Neural cell (in vitro differentiated cells): ENCODE data around the gene TBX2. TPM values are rescaled to one million over a fixed set of nuclear protein-coding genes. Genes with fewer than 3 reads are reported as not detected.

Experiments
- H2AFZ ChIP-seq: fragments of 200-600, 300-800 bp; sonication (generic), shearing (Covaris generic); 2 replicates; pipeline ENCODE4 v1.6.0; 2014; ENCODE audit warnings: low read depth, mild to moderate bottlenecking, antibody characterized with exemption, low read length, moderate library complexity
- H3F3A ChIP-seq: fragments of 200-600 bp; shearing (Covaris generic); 2 replicates; pipeline ENCODE4 v1.6.1; 2016; ENCODE audit warnings: mild to moderate bottlenecking, moderate library complexity, mixed read lengths, antibody characterized with exemption, low read length; ENCODE audit not compliant: insufficient read depth, poor library complexity, severe bottlenecking
- H3K27ac ChIP-seq: fragments of 200-600, 300-800 bp; sonication (generic), shearing (Covaris generic); 2 replicates; pipeline ENCODE4 v1.5.1; 2014; ENCODE audit warnings: mild to moderate bottlenecking, low read length, moderate library complexity
- H3K27me3 ChIP-seq: fragments of 300-800, 200-600 bp; sonication (generic), shearing (Covaris generic); 2 replicates; pipeline ENCODE4 v1.6.0; 2014; ENCODE audit warnings: mild to moderate bottlenecking, low read depth, low read length, moderate library complexity; ENCODE audit not compliant: insufficient read depth
- H3K36me3 ChIP-seq: fragments of 300-800, 200-600 bp; sonication (generic), shearing (Covaris generic); 2 replicates; pipeline ENCODE4 v1.5.1; 2014; ENCODE audit warnings: mild to moderate bottlenecking, antibody characterized with exemption, low read length, moderate library complexity; ENCODE audit not compliant: insufficient read depth
- H3K4me2 ChIP-seq: fragments of 300-800, 200-600 bp; sonication (generic), shearing (Covaris generic); 2 replicates; pipeline ENCODE4 v1.6.0; 2014; ENCODE audit warnings: mild to moderate bottlenecking, low read length
- H3K4me3 ChIP-seq: fragments of 300-800, 200-600 bp; sonication (generic), shearing (Covaris generic); 2 replicates; pipeline ENCODE4 v1.5.1; 2014; ENCODE audit warnings: mild to moderate bottlenecking, low read length, moderate library complexity
- H3K79me2 ChIP-seq: fragments of 200-600 bp; shearing (Covaris generic); replicated peaks from 2 replicates; pipeline ENCODE4 v1.6.0; 2014; ENCODE audit warnings: mild to moderate bottlenecking, low read length, moderate library complexity; ENCODE audit not compliant: insufficient read depth
- H3K9ac ChIP-seq: fragments of 300-800, 200-600 bp; sonication (generic), shearing (Covaris generic); 2 replicates; pipeline ENCODE4 v1.6.1; 2016; ENCODE audit warnings: mild to moderate bottlenecking, low read length, mixed read lengths
- H3K9me2 ChIP-seq: fragments of 200-600 bp; shearing (Covaris generic); 2 replicates; pipeline ENCODE4 v1.6.1; 2016; ENCODE audit warnings: mild to moderate bottlenecking, low read length, mixed read lengths; ENCODE audit not compliant: insufficient read depth
- H3K9me3 ChIP-seq: fragments of 200-600, 300-800 bp; sonication (generic), shearing (Covaris generic); 2 replicates; pipeline ENCODE4 v1.6.1; 2016; ENCODE audit warnings: mild to moderate bottlenecking, mixed run types, low read length, moderate library complexity, mixed read lengths
- H4K20me1 ChIP-seq: fragments of 200-600 bp; shearing (Covaris generic); 2 replicates; pipeline ENCODE4 v1.6.1; 2016; ENCODE audit warnings: mild to moderate bottlenecking, mixed run types; ENCODE audit not compliant: insufficient read depth
- CTCF ChIP-seq: fragments of 450-650 bp; IDR thresholded peaks from 2 replicates; pipeline ENCODE4 v1.5.1; 2014; ENCODE audit warnings: antibody characterized with exemption, mild to moderate bottlenecking, moderate library complexity; ENCODE audit not compliant: poor library complexity, severe bottlenecking
- EP300 ChIP-seq: fragments of 450-650 bp; conservative IDR thresholded peaks from 2 replicates; pipeline ENCODE4 v1.6.1; 2014; ENCODE audit warnings: antibody characterized with exemption, mild to moderate bottlenecking, moderate library complexity; ENCODE audit not compliant: poor library complexity, severe bottlenecking
- EZH2 ChIP-seq: fragments of 200-600, 300-800 bp; shearing (Covaris generic), sonication (generic); IDR thresholded peaks from 2 replicates; pipeline ENCODE4 v1.6.1; 2014; ENCODE audit warnings: antibody characterized with exemption, low read length, borderline replicate concordance, mild to moderate bottlenecking; ENCODE audit not compliant: insufficient read depth, poor library complexity, severe bottlenecking
- MXI1 ChIP-seq: fragments of 450-650 bp; conservative IDR thresholded peaks from 2 replicates; pipeline ENCODE4 v1.6.1; 2014; ENCODE audit warnings: antibody characterized with exemption, mild to moderate bottlenecking; ENCODE audit not compliant: poor library complexity, severe bottlenecking
- POLR2AphosphoS5 ChIP-seq: IDR thresholded peaks from 2 replicates; pipeline ENCODE4 v1.6.1; 2012
- RAD21 ChIP-seq: fragments of 450-650 bp; conservative IDR thresholded peaks from 2 replicates; pipeline ENCODE4 v1.6.1; 2014; ENCODE audit warnings: antibody characterized with exemption, mild to moderate bottlenecking, moderate library complexity
- SMC3 ChIP-seq: fragments of 450-650 bp; conservative IDR thresholded peaks from 2 replicates; pipeline ENCODE4 v1.6.1; 2014; ENCODE audit warnings: antibody characterized with exemption, mild to moderate bottlenecking, moderate library complexity; ENCODE audit not compliant: poor library complexity
- TAF1 ChIP-seq: IDR thresholded peaks from 2 replicates; pipeline ENCODE4 v1.6.1; 2012; ENCODE audit warnings: low read depth
- polyA plus RNA-seq: library from polyadenylated mRNA; depleted of rRNA; stranded (reverse); fragments of >200 nt; gene quantifications from 2 replicates; pipeline ENCODE4 v1.2.3, GENCODE V29; 2014
- TF ChIP-seq, protein P1 (sequence below): IDR thresholded peaks from 2 replicates; pipeline ENCODE4 v1.6.1; 2012; ENCODE audit warnings: borderline replicate concordance

Gene TBX2
- polyA plus RNA-seq, 1 donor from 2014 or later, result not detected

- Histone ChIP-seq H2AFZ (no peak overlapping the region), H3K36me3 (no peaks in the 10 kb centered on the region), H3K27me3 (no peaks in the 10 kb centered on the region), H4K20me1 (no peaks in the 10 kb centered on the region), H3K9ac (no peak overlapping the region), H3K9me2 (no peaks in the 10 kb centered on the region), H3K79me2 (no peaks in the 10 kb centered on the region), H3K27ac (no peak overlapping the region), H3K4me3 (no peak overlapping the region), H3K4me2 (no peak overlapping the region), H3K9me3 (no peaks in the 10 kb centered on the region), H3F3A (no peaks in the 10 kb centered on the region)
- TF ChIP-seq TAF1 (no peak), EZH2 (no peak), MXI1 (no peak), SMC3 (no peak)
These were observed 18.7 kb upstream of the TBX2 start for GRCh38 chr17:61380836-61381525.

DNA sequence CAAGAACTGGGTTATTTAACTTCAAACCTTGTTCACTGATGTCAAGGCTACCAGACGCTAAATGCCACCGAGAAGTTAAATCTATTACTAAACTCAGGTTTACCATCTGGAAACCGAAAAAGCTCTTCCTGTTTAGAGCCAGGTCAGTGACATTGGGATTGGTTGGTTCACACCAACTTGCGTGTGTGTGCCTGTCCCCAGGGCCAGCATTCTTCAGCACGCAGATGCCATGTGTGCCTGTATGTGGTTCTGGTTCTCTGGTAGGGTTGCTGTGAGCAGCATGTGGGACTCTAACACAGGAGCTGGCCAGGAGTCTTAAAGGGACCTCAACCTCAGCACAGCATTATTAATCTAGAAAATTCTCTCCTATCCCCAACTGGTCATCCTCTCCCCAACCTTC lies 18.1 kb upstream of the TBX2 start:
- Histone ChIP-seq H3K9me3 (no peaks in the 10 kb centered on the region), H3F3A (no peaks in the 10 kb centered on the region), H3K27me3 (no peaks in the 10 kb centered on the region), H3K4me3 (no peak overlapping the region), H3K36me3 (no peaks in the 10 kb centered on the region), H2AFZ (no peak overlapping the region), H3K9me2 (no peaks in the 10 kb centered on the region), H3K79me2 (no peaks in the 10 kb centered on the region), H3K9ac (no peak overlapping the region), H4K20me1 (no peaks in the 10 kb centered on the region), H3K4me2 (no peak overlapping the region), H3K27ac (no peak overlapping the region)
- no peak for TF ChIP-seq SMC3
- no peak for TF ChIP-seq TAF1
- TF ChIP-seq EZH2, result no peak
- no peak for TF ChIP-seq POLR2AphosphoS5
- TF ChIP-seq, protein P1, sequence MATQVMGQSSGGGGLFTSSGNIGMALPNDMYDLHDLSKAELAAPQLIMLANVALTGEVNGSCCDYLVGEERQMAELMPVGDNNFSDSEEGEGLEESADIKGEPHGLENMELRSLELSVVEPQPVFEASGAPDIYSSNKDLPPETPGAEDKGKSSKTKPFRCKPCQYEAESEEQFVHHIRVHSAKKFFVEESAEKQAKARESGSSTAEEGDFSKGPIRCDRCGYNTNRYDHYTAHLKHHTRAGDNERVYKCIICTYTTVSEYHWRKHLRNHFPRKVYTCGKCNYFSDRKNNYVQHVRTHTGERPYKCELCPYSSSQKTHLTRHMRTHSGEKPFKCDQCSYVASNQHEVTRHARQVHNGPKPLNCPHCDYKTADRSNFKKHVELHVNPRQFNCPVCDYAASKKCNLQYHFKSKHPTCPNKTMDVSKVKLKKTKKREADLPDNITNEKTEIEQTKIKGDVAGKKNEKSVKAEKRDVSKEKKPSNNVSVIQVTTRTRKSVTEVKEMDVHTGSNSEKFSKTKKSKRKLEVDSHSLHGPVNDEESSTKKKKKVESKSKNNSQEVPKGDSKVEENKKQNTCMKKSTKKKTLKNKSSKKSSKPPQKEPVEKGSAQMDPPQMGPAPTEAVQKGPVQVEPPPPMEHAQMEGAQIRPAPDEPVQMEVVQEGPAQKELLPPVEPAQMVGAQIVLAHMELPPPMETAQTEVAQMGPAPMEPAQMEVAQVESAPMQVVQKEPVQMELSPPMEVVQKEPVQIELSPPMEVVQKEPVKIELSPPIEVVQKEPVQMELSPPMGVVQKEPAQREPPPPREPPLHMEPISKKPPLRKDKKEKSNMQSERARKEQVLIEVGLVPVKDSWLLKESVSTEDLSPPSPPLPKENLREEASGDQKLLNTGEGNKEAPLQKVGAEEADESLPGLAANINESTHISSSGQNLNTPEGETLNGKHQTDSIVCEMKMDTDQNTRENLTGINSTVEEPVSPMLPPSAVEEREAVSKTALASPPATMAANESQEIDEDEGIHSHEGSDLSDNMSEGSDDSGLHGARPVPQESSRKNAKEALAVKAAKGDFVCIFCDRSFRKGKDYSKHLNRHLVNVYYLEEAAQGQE, result no peak
- no peak for TF ChIP-seq EP300
- TF ChIP-seq MXI1, result no peak
- TF ChIP-seq CTCF, result no peak
- no peak for TF ChIP-seq RAD21
